PC-3 (cell line): ENCODE data around the gene NKIRAS1. TPM values are rescaled to one million over a fixed set of nuclear protein-coding genes. Genes with fewer than 3 reads are reported as not detected.

Experiments
- ATAC-seq: fragments of 200-7000 bp; cut with Tn5 transposase; 2 replicates; pipeline ENCODE4 v1.9.1; 2020; ENCODE audit warnings: mild to moderate bottlenecking, moderate library complexity
- BruUV-seq: library from RNA; stranded (reverse); fragments of 400-500 nt; replicated peaks from 2 replicates; lab custom pipeline; 2021; lab: Mats Ljungman, UMichigan
- CTCF ChIA-PET: fragments of 300-600 bp; sonication (Branson Sonifier 250); formaldehyde crosslinking; loops from one replicate; lab custom pipeline; 2022; ENCODE audit warnings: antibody characterized with exemption; lab: Charles Lee
- POLR2A ChIA-PET: fragments of 300-600 bp; sonication (Branson Sonifier 250); formaldehyde crosslinking; loops from one replicate; lab custom pipeline; 2022; ENCODE audit warnings: antibody characterized with exemption; ENCODE audit not compliant: unreplicated experiment; lab: Charles Lee
- DNase-seq: peaks from one replicate; pipeline ENCODE4 v3.0.0-alpha.2; 2015
- H2AFZ ChIP-seq: fragments of 300-600 bp; sonication (generic); 2 replicates; pipeline ENCODE4 v1.6.0; 2016; ENCODE audit warnings: antibody characterized with exemption, low read length
- H3F3A ChIP-seq: fragments of 300-600 bp; sonication (generic); one replicate; pipeline ENCODE4 v1.6.0; 2017; ENCODE audit warnings: antibody characterized with exemption, low read length, control low read depth, mild to moderate bottlenecking; ENCODE audit not compliant: unreplicated experiment
- H3K27ac ChIP-seq: fragments of 300-600 bp; sonication (generic); 2 replicates; pipeline ENCODE4 v1.5.1; 2016; ENCODE audit warnings: mild to moderate bottlenecking, low read length
- H3K27me3 ChIP-seq: fragments of 300-600 bp; sonication (generic); 2 replicates; pipeline ENCODE4 v1.6.1; 2016; ENCODE audit warnings: low read length, mixed read lengths
- H3K36me3 ChIP-seq: fragments of 300-600 bp; sonication (generic); 2 replicates; pipeline ENCODE4 v1.6.1; 2016; ENCODE audit warnings: low read depth, mixed run types, low read length, mixed read lengths
- H3K4me1 ChIP-seq: fragments of 300-600 bp; sonication (generic); 2 replicates; pipeline ENCODE4 v1.5.1; 2016; ENCODE audit warnings: low read length; ENCODE audit not compliant: insufficient read depth
- H3K4me2 ChIP-seq: fragments of 300-600 bp; sonication (generic); 2 replicates; pipeline ENCODE4 v1.6.0; 2016; ENCODE audit warnings: low read length
- H3K4me3 ChIP-seq: fragments of 300-600 bp; sonication (generic); 2 replicates; pipeline ENCODE4 v1.5.1; 2016; ENCODE audit warnings: mild to moderate bottlenecking, low read length, mixed read lengths
- H3K79me2 ChIP-seq: fragments of 300-600 bp; sonication (generic); 2 replicates; pipeline ENCODE4 v1.6.1; 2017; ENCODE audit warnings: low read length, mixed read lengths
- H3K9ac ChIP-seq: fragments of 300-600 bp; sonication (generic); 2 replicates; pipeline ENCODE4 v1.6.0; 2016; ENCODE audit warnings: mild to moderate bottlenecking, low read length
- H3K9me2 ChIP-seq: fragments of 300-600 bp; sonication (generic); replicated peaks from 2 replicates; pipeline ENCODE4 v1.6.1; 2016; ENCODE audit warnings: mixed run types, low read length, mixed read lengths
- H3K9me3 ChIP-seq: fragments of 300-600 bp; sonication (generic); 2 replicates; pipeline ENCODE4 v1.6.1; 2016; ENCODE audit warnings: low read length, mixed read lengths
- H4K20me1 ChIP-seq: fragments of 300-600 bp; sonication (generic); 2 replicates; pipeline ENCODE4 v1.6.1; 2016; ENCODE audit warnings: low read length, mixed read lengths
- CTCF ChIP-seq: fragments of 300-600 bp; sonication (generic); conservative IDR thresholded peaks from 2 replicates; pipeline ENCODE4 v1.5.1; 2017; ENCODE audit warnings: antibody characterized with exemption, low read depth, mild to moderate bottlenecking, low read length
- EZH2 ChIP-seq: fragments of 300-600 bp; sonication (generic); IDR thresholded peaks from one replicate; pipeline ENCODE4 v1.6.1; 2017; ENCODE audit warnings: antibody characterized with exemption, mild to moderate bottlenecking, low read length; ENCODE audit not compliant: unreplicated experiment
- EZH2phosphoT487 ChIP-seq: fragments of 300-600 bp; sonication (generic); IDR thresholded peaks from 2 replicates; pipeline ENCODE4 v1.6.1; 2018; ENCODE audit warnings: mild to moderate bottlenecking, antibody characterized with exemption, low read length, borderline replicate concordance
- intact Hi-C: fragments of 100-400 bp; cut with micrococcal nuclease; formaldehyde crosslinking; loops from 2 replicates; pipeline ENCODE4 v1.9.0; 2023
- total RNA-seq: library from RNA; depleted of rRNA; stranded (reverse); fragments of >200 nt; gene quantifications from 2 replicates; pipeline ENCODE4 v1.2.3, GENCODE V29; 2014

NKIRAS1 gene
- total RNA-seq, 1 experiment from 2014 or later, result 14.9 TPM

- Histone ChIP-seq H3K79me2 (peaks cover 68% of the 10 kb centered on the region), H4K20me1 (peaks cover 59% of the 10 kb centered on the region), H2AFZ (no peak overlapping the region), H3K4me2 (no peak overlapping the region), H3K9ac (no peak overlapping the region), H3K9me2 (no peaks in the 10 kb centered on the region), H3K9me3 (no peaks in the 10 kb centered on the region), H3K27ac (no peak overlapping the region), H3K4me1 (peaks cover 17% of the 10 kb centered on the region), H3K27me3 (no peaks in the 10 kb centered on the region), H3F3A (peaks cover 4% of the 10 kb centered on the region), H3K36me3 (peaks cover 15% of the 10 kb centered on the region), H3K4me3 (no peak overlapping the region)
- DNase-seq, result no peak
- ChIA-PET POLR2A (no interaction called here), CTCF (no interaction called here)
- no peak for TF ChIP-seq EZH2phosphoT487
- no peak for TF ChIP-seq CTCF
- no peak for TF ChIP-seq EZH2
- BruUV-seq, result no TSS peak
- intact Hi-C loops, result loop anchor here (10.0 kb wide), 1 partner anchor 209 kb away; no protein-coding TSS in a partner anchor
- ATAC-seq, result no peak
Observed at GRCh38 chr3:23954144-23954543, 37.4 kb upstream of the NKIRAS1 start.

GRCh38 chr3:23953523-23953922 is 36.7 kb upstream of the NKIRAS1 start:
- H3K4me2 ChIP-seq, result no peak overlapping the region
- ATAC-seq (no peak), DNase-seq (no peak)
- no peaks in the 10 kb centered on the region for H3K27me3 ChIP-seq
- H3K9ac ChIP-seq, result no peak overlapping the region
- no peaks in the 10 kb centered on the region for H3K9me3 ChIP-seq
- peaks cover 13% of the 10 kb centered on the region; the same call in 1 of the 2 replicates for H3K4me1 ChIP-seq
- H4K20me1 ChIP-seq, result peaks cover 64% of the 10 kb centered on the region
- TF ChIP-seq CTCF, result no peak
- no peak for TF ChIP-seq EZH2phosphoT487
- TF ChIP-seq EZH2, result no peak
- H3K4me3 ChIP-seq, result no peak overlapping the region
- peaks cover 15% of the 10 kb centered on the region for H3K36me3 ChIP-seq
- H2AFZ ChIP-seq, result no peak overlapping the region
- intact Hi-C loops, result loop anchor here (10.0 kb wide), 1 partner anchor 209 kb away; no protein-coding TSS in a partner anchor
- no TSS peak for BruUV-seq
- POLR2A ChIA-PET, result no interaction called here
- no peaks in the 10 kb centered on the region for H3K9me2 ChIP-seq
- peaks cover 74% of the 10 kb centered on the region for H3K79me2 ChIP-seq
- H3F3A ChIP-seq, result peaks cover 4% of the 10 kb centered on the region
- CTCF ChIA-PET, result no interaction called here
- no peak overlapping the region for H3K27ac ChIP-seq

- Histone ChIP-seq H3K4me2 (no peak overlapping the region), H3K4me3 (no peak overlapping the region), H3K9me3 (no peaks in the 10 kb centered on the region), H3F3A (no peaks in the 10 kb centered on the region), H3K36me3 (peaks cover 19% of the 10 kb centered on the region), H2AFZ (no peak overlapping the region), H3K9ac (no peak overlapping the region), H3K4me1 (peaks cover 14% of the 10 kb centered on the region), H3K27me3 (no peaks in the 10 kb centered on the region), H3K27ac (no peak overlapping the region), H3K9me2 (no peaks in the 10 kb centered on the region), H4K20me1 (peaks cover 67% of the 10 kb centered on the region), H3K79me2 (peaks cover 75% of the 10 kb centered on the region)
- CTCF ChIA-PET, result no interaction called here
- no peak for TF ChIP-seq CTCF
- no peak for TF ChIP-seq EZH2phosphoT487
- TF ChIP-seq EZH2, result no peak
- no peak for ATAC-seq
- BruUV-seq, result no TSS peak
- intact Hi-C loops, result loop anchor here (10.0 kb wide), 1 partner anchor 208 kb away; no protein-coding TSS in a partner anchor
- DNase-seq, result no peak
- POLR2A ChIA-PET, result no interaction called here
Observed at GRCh38 chr3:23952646-23953045, 35.9 kb upstream of the NKIRAS1 start.
